Measurements from ENCODE around the gene DDX1.

Gene DDX1

GRCh38 chr2:15563227-15564100 is 28.2 kb upstream of the DDX1 start:
- Histone ChIP-seq H3K4me3 (ENCODE audit: low read length) (no peak overlapping the region), H3K9me3 (ENCODE audit: control insufficient read depth, insufficient read depth, low read length) (no peaks in the 10 kb centered on the region), H3K36me3 (ENCODE audit: control insufficient read depth, insufficient read depth, low read length) (no peaks in the 10 kb centered on the region), H3K4me1 (ENCODE audit: control insufficient read depth, insufficient read depth, low read length) (no peaks in the 10 kb centered on the region), H3K27me3 (ENCODE audit: control insufficient read depth, insufficient read depth, low read length) (no peaks in the 10 kb centered on the region), H3K27ac (ENCODE audit: low read length) (no peak overlapping the region)
- no peak for DNase-seq (ENCODE audit: low read depth, low spot score)
- no CpG with 5 or more reads among the region's 9 CpGs for WGBS (ENCODE audit: insufficient coverage, insufficient read length)

DNA sequence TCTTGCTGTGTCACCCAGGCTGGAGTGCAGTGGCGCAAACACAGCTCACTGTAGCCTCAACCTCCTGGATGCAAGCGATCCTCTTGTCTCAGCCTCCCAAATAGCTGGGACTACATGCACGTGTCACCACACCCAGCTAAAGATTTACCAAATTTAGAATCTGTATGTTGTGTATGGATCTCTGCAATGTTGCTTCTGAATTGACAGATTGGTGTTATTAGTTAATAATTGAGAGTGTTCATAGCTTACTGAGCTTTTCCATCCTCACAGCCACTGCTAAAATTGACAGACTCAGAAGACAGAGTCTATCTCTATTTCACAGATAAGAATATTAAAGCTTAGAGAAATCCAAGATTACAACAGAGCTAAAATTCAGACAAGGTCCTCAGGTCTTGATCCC is 26.3 kb upstream of the DDX1 start:
- Histone ChIP-seq H3K36me3 (ENCODE audit: control insufficient read depth, insufficient read depth, low read length) (no peaks in the 10 kb centered on the region), H3K4me1 (ENCODE audit: control insufficient read depth, insufficient read depth, low read length) (no peaks in the 10 kb centered on the region), H3K9me3 (ENCODE audit: control insufficient read depth, insufficient read depth, low read length) (no peaks in the 10 kb centered on the region), H3K27ac (ENCODE audit: low read length) (no peak overlapping the region), H3K4me3 (ENCODE audit: low read length) (no peak overlapping the region), H3K27me3 (ENCODE audit: control insufficient read depth, insufficient read depth, low read length) (no peaks in the 10 kb centered on the region)
- no CpG with 5 or more reads among the region's 3 CpGs for WGBS (ENCODE audit: insufficient coverage, insufficient read length)
- DNase-seq (ENCODE audit: low read depth, low spot score), result no peak

DNA sequence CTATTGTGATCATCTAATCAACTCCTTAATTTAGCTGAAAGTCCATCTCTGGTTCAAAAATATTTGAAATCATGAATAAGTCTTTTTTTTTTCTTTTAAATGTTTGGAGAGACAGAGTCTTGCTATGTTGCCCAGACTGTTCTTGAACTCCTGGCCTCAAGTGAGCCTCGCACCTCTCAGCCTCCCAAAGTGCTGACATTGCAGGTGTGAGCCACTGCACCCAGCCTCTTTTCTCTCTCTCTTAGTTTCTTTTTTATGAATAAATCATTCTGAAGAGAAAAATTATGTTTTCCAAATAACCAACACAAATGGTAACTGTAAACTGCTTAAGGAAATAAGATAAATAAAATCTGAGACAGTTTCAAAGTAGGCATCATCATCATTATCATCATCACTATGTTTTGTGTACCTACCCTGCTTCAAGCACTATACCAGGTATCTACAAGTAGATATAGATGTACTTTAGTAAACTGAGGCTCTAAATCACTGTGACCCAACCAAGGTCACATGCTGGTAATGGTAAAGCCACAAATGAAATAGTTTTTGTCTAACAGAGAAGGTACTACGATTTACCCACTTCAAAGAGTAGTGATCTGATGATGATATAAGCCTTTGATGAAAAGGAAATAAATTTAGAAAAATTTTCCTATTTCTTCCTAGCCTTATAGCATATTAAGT is 25.5 kb upstream of the DDX1 start:
- no peaks in the 10 kb centered on the region for H3K9me3 ChIP-seq (ENCODE audit: control insufficient read depth, insufficient read depth, low read length)
- no peaks in the 10 kb centered on the region for H3K27me3 ChIP-seq (ENCODE audit: control insufficient read depth, insufficient read depth, low read length)
- DNase-seq (ENCODE audit: low read depth, low spot score), result no peak
- no peaks in the 10 kb centered on the region for H3K36me3 ChIP-seq (ENCODE audit: control insufficient read depth, insufficient read depth, low read length)
- no peak overlapping the region for H3K4me3 ChIP-seq (ENCODE audit: low read length)
- WGBS (ENCODE audit: insufficient coverage, insufficient read length), result no CpG with 5 or more reads among the region's 2 CpGs
- H3K27ac ChIP-seq (ENCODE audit: low read length), result no peak overlapping the region
- no peaks in the 10 kb centered on the region for H3K4me1 ChIP-seq (ENCODE audit: control insufficient read depth, insufficient read depth, low read length)

GRCh38 chr2:15566912-15567311 is 24.8 kb upstream of the DDX1 start:
- Histone ChIP-seq H3K27ac (ENCODE audit: low read length) (no peak overlapping the region), H3K9me3 (ENCODE audit: control insufficient read depth, insufficient read depth, low read length) (no peaks in the 10 kb centered on the region), H3K36me3 (ENCODE audit: control insufficient read depth, insufficient read depth, low read length) (no peaks in the 10 kb centered on the region), H3K4me3 (ENCODE audit: low read length) (no peak overlapping the region), H3K27me3 (ENCODE audit: control insufficient read depth, insufficient read depth, low read length) (no peaks in the 10 kb centered on the region), H3K4me1 (ENCODE audit: control insufficient read depth, insufficient read depth, low read length) (no peaks in the 10 kb centered on the region)
- DNase-seq (ENCODE audit: low read depth, low spot score), result no peak
- WGBS (ENCODE audit: insufficient coverage, insufficient read length), result no CpG with 5 or more reads among the region's 6 CpGs

GRCh38 chr2:15568874-15569273 is 22.8 kb upstream of the DDX1 start:
- no peak overlapping the region for H3K4me3 ChIP-seq (ENCODE audit: low read length)
- H3K36me3 ChIP-seq (ENCODE audit: control insufficient read depth, insufficient read depth, low read length), result no peaks in the 10 kb centered on the region
- H3K9me3 ChIP-seq (ENCODE audit: control insufficient read depth, insufficient read depth, low read length), result no peaks in the 10 kb centered on the region
- no CpG with 5 or more reads among the region's 12 CpGs for WGBS (ENCODE audit: insufficient coverage, insufficient read length)
- no peaks in the 10 kb centered on the region for H3K27me3 ChIP-seq (ENCODE audit: control insufficient read depth, insufficient read depth, low read length)
- H3K27ac ChIP-seq (ENCODE audit: low read length), result no peak overlapping the region
- H3K4me1 ChIP-seq (ENCODE audit: control insufficient read depth, insufficient read depth, low read length), result no peaks in the 10 kb centered on the region
- no peak for DNase-seq (ENCODE audit: low read depth, low spot score)

DNA sequence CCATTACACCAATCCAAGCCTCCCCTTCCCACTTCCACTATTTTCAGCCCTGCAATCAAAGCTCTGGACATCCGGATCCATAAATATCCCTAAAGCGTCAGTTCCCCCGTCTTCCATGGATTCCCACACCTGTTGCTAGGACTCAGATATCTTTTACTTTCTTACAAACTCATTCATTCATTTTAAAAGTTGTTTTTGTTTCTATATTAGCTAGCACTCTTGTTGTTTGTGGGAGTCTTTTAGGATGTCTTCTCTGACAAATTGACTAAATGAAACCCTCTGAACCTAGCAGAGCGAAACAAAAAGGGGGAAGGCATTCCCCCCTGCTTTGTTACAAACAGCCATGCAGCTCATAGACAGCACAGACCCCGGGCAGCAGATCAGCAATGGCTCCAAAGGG is 21.6 kb upstream of the DDX1 start:
- no peaks in the 10 kb centered on the region for H3K27me3 ChIP-seq (ENCODE audit: control insufficient read depth, insufficient read depth, low read length)
- no peaks in the 10 kb centered on the region for H3K36me3 ChIP-seq (ENCODE audit: control insufficient read depth, insufficient read depth, low read length)
- no peak overlapping the region for H3K27ac ChIP-seq (ENCODE audit: low read length)
- no peaks in the 10 kb centered on the region for H3K9me3 ChIP-seq (ENCODE audit: control insufficient read depth, insufficient read depth, low read length)
- no peaks in the 10 kb centered on the region for H3K4me1 ChIP-seq (ENCODE audit: control insufficient read depth, insufficient read depth, low read length)
- H3K4me3 ChIP-seq (ENCODE audit: low read length), result no peak overlapping the region
- WGBS (ENCODE audit: insufficient coverage, insufficient read length), result no CpG with 5 or more reads among the region's 5 CpGs
- no peak for DNase-seq (ENCODE audit: low read depth, low spot score)

- no peaks in the 10 kb centered on the region for H3K27me3 ChIP-seq (ENCODE audit: control insufficient read depth, insufficient read depth, low read length)
- H3K4me3 ChIP-seq (ENCODE audit: low read length), result no peak overlapping the region
- DNase-seq (ENCODE audit: low read depth, low spot score), result no peak
- no peak overlapping the region for H3K27ac ChIP-seq (ENCODE audit: low read length)
- H3K9me3 ChIP-seq (ENCODE audit: control insufficient read depth, insufficient read depth, low read length), result no peaks in the 10 kb centered on the region
- no peaks in the 10 kb centered on the region for H3K36me3 ChIP-seq (ENCODE audit: control insufficient read depth, insufficient read depth, low read length)
- no CpG with 5 or more reads among the region's 3 CpGs for WGBS (ENCODE audit: insufficient coverage, insufficient read length)
- H3K4me1 ChIP-seq (ENCODE audit: control insufficient read depth, insufficient read depth, low read length), result no peaks in the 10 kb centered on the region
Measured at GRCh38 chr2:15571729-15572128, 19.9 kb upstream of the DDX1 start.

GRCh38 chr2:15577071-15577735 is 14.5 kb upstream of the DDX1 start:
- no peaks in the 10 kb centered on the region for H3K36me3 ChIP-seq (ENCODE audit: control insufficient read depth, insufficient read depth, low read length)
- H3K27me3 ChIP-seq (ENCODE audit: control insufficient read depth, insufficient read depth, low read length), result no peaks in the 10 kb centered on the region
- DNase-seq (ENCODE audit: low read depth, low spot score), result peak; percentile 84
- no peak overlapping the region for H3K4me3 ChIP-seq (ENCODE audit: low read length)
- H3K4me1 ChIP-seq (ENCODE audit: control insufficient read depth, insufficient read depth, low read length), result 0 out of 2 replicates have a peak, but pooled peaks cover 2% of the 10 kb centered on the region
- H3K9me3 ChIP-seq (ENCODE audit: control insufficient read depth, insufficient read depth, low read length), result no peaks in the 10 kb centered on the region
- WGBS (ENCODE audit: insufficient coverage, insufficient read length), result 100% methylated on average over 1 of the region's 7 CpGs
- no peak overlapping the region for H3K27ac ChIP-seq (ENCODE audit: low read length)

DNA sequence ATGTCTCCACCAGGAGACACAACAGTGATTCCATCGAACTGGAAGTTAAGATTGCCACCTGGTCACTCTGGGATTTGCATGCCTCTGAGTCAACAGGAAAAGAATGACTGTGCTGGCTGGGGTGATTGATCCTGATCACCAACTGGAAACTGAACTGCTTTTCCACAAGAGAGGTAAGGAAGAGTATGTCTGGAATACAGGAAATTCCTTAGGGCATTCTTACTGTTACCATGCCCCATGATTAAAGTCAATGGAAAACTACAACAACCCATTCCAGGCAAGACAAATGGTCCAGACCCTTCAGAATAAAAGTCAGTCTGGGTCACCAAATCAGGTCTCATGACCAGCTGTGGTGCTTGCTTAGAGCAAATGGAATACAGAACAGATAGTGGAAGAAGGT is 12.0 kb upstream of the DDX1 start:
- DNase-seq (ENCODE audit: low read depth, low spot score), result no peak
- H3K4me3 ChIP-seq (ENCODE audit: low read length), result no peak overlapping the region
- 0 out of 2 replicates have a peak, but pooled peaks cover 2% of the 10 kb centered on the region for H3K4me1 ChIP-seq (ENCODE audit: control insufficient read depth, insufficient read depth, low read length)
- no peaks in the 10 kb centered on the region for H3K9me3 ChIP-seq (ENCODE audit: control insufficient read depth, insufficient read depth, low read length)
- H3K36me3 ChIP-seq (ENCODE audit: control insufficient read depth, insufficient read depth, low read length), result no peaks in the 10 kb centered on the region
- WGBS (ENCODE audit: insufficient coverage, insufficient read length), result no CpG with 5 or more reads among the region's 1 CpG
- no peak overlapping the region for H3K27ac ChIP-seq (ENCODE audit: low read length)
- H3K27me3 ChIP-seq (ENCODE audit: control insufficient read depth, insufficient read depth, low read length), result no peaks in the 10 kb centered on the region

DNA sequence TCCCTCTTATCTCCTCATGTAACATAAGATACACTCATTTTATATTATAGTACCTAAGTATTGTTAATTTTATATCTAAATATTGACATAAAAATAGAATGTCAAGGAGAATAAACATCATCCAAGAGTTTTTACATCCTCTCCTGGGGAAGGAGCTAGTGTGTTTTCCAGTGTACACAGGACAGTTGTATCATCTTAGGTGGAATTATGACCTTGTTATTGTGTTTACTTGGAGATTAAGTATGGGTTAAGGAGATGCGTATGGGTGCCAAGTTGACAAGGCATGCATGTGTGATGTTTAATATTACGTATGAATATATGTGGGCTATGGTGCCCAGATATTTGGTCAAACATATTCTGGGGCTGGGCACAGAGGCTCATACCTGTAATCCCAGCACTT is 11.2 kb upstream of the DDX1 start:
- 0 out of 2 replicates have a peak, but pooled peaks cover 2% of the 10 kb centered on the region for H3K4me1 ChIP-seq (ENCODE audit: control insufficient read depth, insufficient read depth, low read length)
- no peak overlapping the region for H3K27ac ChIP-seq (ENCODE audit: low read length)
- H3K36me3 ChIP-seq (ENCODE audit: control insufficient read depth, insufficient read depth, low read length), result no peaks in the 10 kb centered on the region
- no peaks in the 10 kb centered on the region for H3K27me3 ChIP-seq (ENCODE audit: control insufficient read depth, insufficient read depth, low read length)
- WGBS (ENCODE audit: insufficient coverage, insufficient read length), result 100% methylated on average over 2 of the region's 2 CpGs
- H3K9me3 ChIP-seq (ENCODE audit: control insufficient read depth, insufficient read depth, low read length), result no peaks in the 10 kb centered on the region
- no peak for DNase-seq (ENCODE audit: low read depth, low spot score)
- H3K4me3 ChIP-seq (ENCODE audit: low read length), result no peak overlapping the region
